Aorta (tissue), 5 donors: ENCODE data around the gene FAM43A. TPM values are rescaled to one million over a fixed set of nuclear protein-coding genes. Genes with fewer than 3 reads are reported as not detected.

Experiments
- ATAC-seq: fragments of 200-7000 bp; cut with Tn5 transposase; one replicate; pipeline ENCODE4 v1.9.1; 2022; ENCODE audit warnings: moderate library complexity; ENCODE audit not compliant: low FRiP score
- DNase-seq, 2 donors: peaks; one replicate each; pipeline ENCODE4 v3.0.0-alpha.2; 2020
- H3K27ac ChIP-seq, 2 donors: one replicate each; pipeline ENCODE4 v1.5.1; 2013; ENCODE audit warnings: low read length in 2 of 2, mild to moderate bottlenecking in 2 of 2, moderate library complexity in 2 of 2, control low read depth in 1 of 2, inconsistent platforms in 1 of 2, low read depth in 1 of 2
- H3K27me3 ChIP-seq, 2 donors: one replicate each; pipeline ENCODE4 v1.6.1; 2013; ENCODE audit warnings: control low read depth in 1 of 2, low read length in 1 of 2, mild to moderate bottlenecking in 1 of 2, moderate library complexity in 1 of 2; ENCODE audit not compliant: insufficient read depth in 2 of 2, control insufficient read depth in 1 of 2
- H3K36me3 ChIP-seq, 2 donors: one replicate each; pipeline ENCODE4 v1.6.1; 2013; ENCODE audit warnings: control low read depth in 1 of 2, low read length in 1 of 2, mild to moderate bottlenecking in 1 of 2; ENCODE audit not compliant: insufficient read depth in 2 of 2, control insufficient read depth in 1 of 2
- H3K4me1 ChIP-seq, 2 donors: one replicate each; pipeline ENCODE4 v1.6.1; 2013; ENCODE audit warnings: low read length in 2 of 2, control low read depth in 1 of 2, mild to moderate bottlenecking in 1 of 2, moderate library complexity in 1 of 2; ENCODE audit not compliant: insufficient read depth in 2 of 2, control insufficient read depth in 1 of 2
- H3K4me3 ChIP-seq, 2 donors: one replicate each; pipeline ENCODE4 v1.5.1; 2013; ENCODE audit warnings: low read length in 2 of 2, control low read depth in 1 of 2, mild to moderate bottlenecking in 1 of 2
- H3K9me3 ChIP-seq: one replicate; pipeline ENCODE4 v1.6.1; 2013; ENCODE audit warnings: mild to moderate bottlenecking, low read length; ENCODE audit not compliant: control insufficient read depth
- WGBS, 2 donors: extraction: QIAGEN DNeasy Blood & Tissue Kit; methylation state at CpG; one replicate each; pipeline ENCODE4 v1.1.7; 2013; 5-methylcytosine and 5-hydroxymethylcytosine counted together
- intact Hi-C, 2 donors: fragments of 100-400 bp; cut with DNase I; formaldehyde crosslinking; loops; one replicate each; pipeline versions ENCODE4 v1.14.2 to v1.15.0; 2022
- polyA plus RNA-seq, 2 donors: library from polyadenylated mRNA; stranded (reverse); fragments of 200-250 nt; gene quantifications; one replicate each; pipeline ENCODE4 v1.2.3, GENCODE V29; 2013
- total RNA-seq, 2 donors: library from RNA; stranded (reverse); fragmentation: NEBNext Ultra II Directional; extraction: Animal tissue kit (Norgen Biotek cat#: 25700); gene quantifications; one replicate each; pipeline ENCODE4 v1.2.1, GENCODE V29; 2021
- donor health status: healthy with polysubstance abuse.
- donor health status: Bipolar disorder and iron deficiency.
- donor health status: DM: no; HTN: no; CAD: no.
- donor health status: DM: no; HTN: no; CAD: no.
- donor health status: DM: yes; HTN: yes; CAD: no.

The FAM43A gene
- total and polyA plus RNA-seq, 4 donors = 1.4 to 19.4 (median 5.2) TPM

DNA sequence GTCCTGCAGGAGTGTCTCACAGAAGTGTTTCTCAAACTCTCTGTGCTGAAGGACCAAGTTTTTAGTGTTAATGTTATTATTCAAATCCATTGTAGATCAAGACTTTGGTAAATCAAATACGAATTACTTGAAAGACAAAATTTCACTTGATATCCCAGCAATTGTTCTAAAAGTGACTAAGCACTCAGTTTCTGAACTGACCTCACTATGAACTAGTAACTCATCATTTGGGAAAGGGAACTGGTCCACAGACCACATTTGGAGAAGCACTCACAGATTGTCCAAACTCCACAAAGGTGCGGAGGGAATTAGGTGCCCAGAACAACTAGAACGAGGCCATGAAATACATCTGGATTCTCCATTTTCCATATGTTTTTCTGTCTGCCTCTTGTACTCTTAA lies 25.6 kb downstream of the FAM43A start:
- H3K36me3 ChIP-seq = no peaks in the 10 kb centered on the region
- 96 to 97% methylated on average over 3 of the region's 3 CpGs for WGBS, 2 donors
- H3K27ac ChIP-seq = no peak overlapping the region
- intact Hi-C loops = no loop called here
- no peak overlapping the region for H3K4me3 ChIP-seq
- H3K4me1 ChIP-seq = no peaks in the 10 kb centered on the region
- ATAC-seq (no peak), DNase-seq (no peak)
- no peaks in the 10 kb centered on the region for H3K27me3 ChIP-seq
- peaks cover 3% of the 10 kb centered on the region for H3K9me3 ChIP-seq

DNA sequence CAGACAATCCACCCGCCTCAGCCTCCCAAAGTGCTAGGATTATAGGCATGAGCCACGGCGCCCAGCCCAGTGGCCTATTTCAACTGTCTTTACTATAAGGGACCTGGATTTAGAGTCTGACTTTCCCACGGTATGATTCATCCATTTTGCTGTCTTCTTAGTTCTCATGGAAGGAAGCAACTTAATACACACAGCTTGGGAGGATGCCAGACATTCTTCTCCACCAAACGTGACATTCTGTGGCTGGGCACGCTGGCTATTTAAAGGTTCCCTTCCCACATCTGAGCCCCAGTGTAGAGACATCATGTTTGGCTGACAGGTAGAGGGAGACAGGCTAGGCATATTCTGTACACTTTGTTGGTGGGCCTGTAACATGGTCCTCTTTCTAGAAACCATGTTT lies 26.2 kb downstream of the FAM43A start:
- ATAC-seq = no peak
- intact Hi-C loops = no loop called here
- DNase-seq = no peak
- Histone ChIP-seq H3K9me3 (peaks cover 3% of the 10 kb centered on the region), H3K27ac (no peak overlapping the region), H3K36me3 (no peaks in the 10 kb centered on the region), H3K27me3 (no peaks in the 10 kb centered on the region), H3K4me1 (no peaks in the 10 kb centered on the region), H3K4me3 (no peak overlapping the region)
- 58 to 63% methylated on average over 6 of the region's 6 CpGs for WGBS, 2 donors

DNA sequence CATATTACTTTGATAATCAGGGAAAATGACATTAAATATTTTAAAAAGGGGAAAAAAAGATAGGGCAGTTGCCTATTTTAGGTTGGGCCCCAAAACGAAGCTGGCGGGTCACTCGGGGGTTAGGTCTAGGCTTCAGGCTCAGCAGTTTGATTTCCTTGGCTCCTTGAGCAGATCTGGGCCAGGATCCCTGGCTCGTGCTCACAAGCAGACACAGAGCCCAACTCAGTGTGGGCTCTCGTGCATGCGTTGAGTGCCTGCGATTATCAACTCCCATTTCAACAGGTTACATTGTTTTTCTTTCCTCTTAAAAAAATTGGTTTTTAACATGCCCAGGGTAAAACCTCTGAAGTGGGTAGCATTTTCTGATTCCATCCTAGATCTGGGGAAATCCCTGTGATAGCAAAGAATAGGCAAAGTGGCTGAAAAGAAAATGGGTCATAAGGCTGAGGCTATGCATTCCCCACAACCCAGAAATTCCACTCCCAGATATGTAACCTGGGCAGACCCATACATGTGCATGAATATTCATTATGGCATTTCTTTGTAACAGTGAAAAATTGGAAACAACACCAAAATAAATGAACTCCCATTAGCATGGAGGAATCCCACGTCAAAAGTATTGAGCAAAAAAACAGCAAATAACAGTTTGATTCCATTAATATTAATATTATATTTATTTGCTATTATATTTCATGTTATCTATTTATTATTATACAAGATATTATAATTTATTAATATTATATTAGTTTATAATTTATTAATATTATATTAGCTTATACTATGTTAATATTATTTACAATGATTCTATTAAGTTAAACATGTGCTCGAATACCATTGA lies 27.8 kb downstream of the FAM43A start:
- DNase-seq (no peak), ATAC-seq (no peak)
- intact Hi-C loops = no loop called here
- H3K36me3 ChIP-seq = no peaks in the 10 kb centered on the region
- H3K4me3 ChIP-seq = no peak overlapping the region
- no peaks in the 10 kb centered on the region for H3K9me3 ChIP-seq
- no peaks in the 10 kb centered on the region for H3K4me1 ChIP-seq
- no peaks in the 10 kb centered on the region for H3K27me3 ChIP-seq
- 20 to 25% methylated on average over 9 of the region's 9 CpGs for WGBS, 2 donors
- no peak overlapping the region for H3K27ac ChIP-seq

DNA sequence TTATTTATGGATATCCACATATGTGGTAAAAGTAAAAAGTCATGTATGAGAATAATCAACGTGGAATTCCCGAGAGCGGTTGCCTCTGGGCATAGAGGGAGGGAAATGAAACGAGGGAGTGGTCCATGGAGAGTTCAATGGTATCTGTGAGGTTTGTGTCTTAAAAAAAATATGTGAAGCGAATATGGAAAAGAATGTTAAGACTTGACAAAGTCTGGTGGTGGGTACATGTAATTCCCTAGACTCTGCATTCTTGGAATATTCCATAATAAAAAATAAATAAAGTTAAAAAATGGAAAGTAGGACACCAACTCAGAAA lies 28.4 kb downstream of the FAM43A start:
- Histone ChIP-seq H3K27me3 (no peaks in the 10 kb centered on the region), H3K36me3 (no peaks in the 10 kb centered on the region), H3K9me3 (no peaks in the 10 kb centered on the region), H3K4me1 (no peaks in the 10 kb centered on the region), H3K27ac (no peak overlapping the region), H3K4me3 (no peak overlapping the region)
- no peak for ATAC-seq
- no peak for DNase-seq
- WGBS, 2 donors = 74 to 83% methylated on average over 5 of the region's 5 CpGs
- intact Hi-C loops = no loop called here

DNA sequence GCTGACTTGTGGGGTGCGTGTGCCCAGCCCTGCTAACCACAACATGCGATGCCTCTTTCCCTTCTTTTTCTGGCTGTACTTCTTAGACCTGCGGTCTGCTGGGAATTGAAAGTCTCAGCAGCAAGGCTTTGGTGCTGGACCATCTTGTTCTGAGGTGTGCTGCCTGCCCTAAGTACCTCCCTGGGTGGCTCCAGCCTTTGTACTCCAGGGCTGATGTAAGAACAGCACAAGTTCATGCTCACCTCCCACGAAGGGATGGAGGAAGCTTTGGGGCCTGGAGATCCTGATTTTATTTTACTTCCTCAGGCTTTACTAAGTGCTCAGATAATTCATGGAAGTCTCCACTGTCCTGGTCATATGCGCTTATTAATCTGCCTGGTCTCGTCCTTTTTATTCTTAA lies 28.9 kb downstream of the FAM43A start:
- WGBS, 2 donors = 77 to 78% methylated on average over 6 of the region's 6 CpGs
- Histone ChIP-seq H3K27me3 (no peaks in the 10 kb centered on the region), H3K4me3 (no peak overlapping the region), H3K9me3 (peaks cover 2% of the 10 kb centered on the region), H3K27ac (no peak overlapping the region), H3K36me3 (no peaks in the 10 kb centered on the region), H3K4me1 (no peaks in the 10 kb centered on the region)
- no peak for ATAC-seq
- intact Hi-C loops = no loop called here
- no peak for DNase-seq

DNA sequence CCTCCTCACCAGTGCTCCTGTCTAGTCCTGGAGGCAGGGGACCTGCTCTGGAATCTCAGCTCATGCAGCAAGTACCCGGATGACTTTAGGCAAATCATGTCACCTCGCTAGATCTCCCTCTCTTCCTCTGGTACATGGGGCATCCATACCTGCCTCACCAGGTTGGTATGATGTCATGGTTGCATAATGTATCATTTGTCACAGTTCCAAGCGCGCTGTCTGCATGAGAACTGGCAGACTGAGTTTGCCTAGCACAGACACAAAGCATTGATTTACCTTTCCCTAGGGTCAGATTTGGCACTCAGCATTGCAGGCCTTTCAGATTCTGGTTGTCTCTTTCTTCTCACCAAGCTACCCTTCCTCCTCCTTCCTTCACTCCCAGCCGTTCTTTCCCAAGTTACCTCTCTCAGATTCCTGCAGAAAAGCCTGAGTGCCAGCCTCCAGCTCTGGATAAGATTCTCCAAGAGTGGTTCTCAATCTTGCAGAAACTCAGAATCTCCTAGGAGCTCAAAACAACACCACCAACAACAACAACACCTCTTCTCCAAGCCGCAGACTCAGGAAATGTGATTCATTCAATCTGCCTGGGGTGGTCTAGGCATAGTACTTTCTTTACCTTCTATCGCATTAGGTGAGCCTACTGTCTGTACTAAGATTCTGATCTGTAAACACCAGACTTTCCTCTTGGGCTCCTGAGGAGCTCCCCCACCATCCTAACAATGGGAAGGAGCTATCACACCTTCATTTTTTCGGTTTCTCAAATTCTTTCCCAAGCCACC lies 29.5 kb downstream of the FAM43A start:
- WGBS, 2 donors = 78 to 87% methylated on average over 8 of the region's 8 CpGs
- no peak overlapping the region for H3K4me3 ChIP-seq
- no peak overlapping the region for H3K27ac ChIP-seq
- H3K27me3 ChIP-seq = no peaks in the 10 kb centered on the region
- H3K4me1 ChIP-seq = no peaks in the 10 kb centered on the region
- intact Hi-C loops = no loop called here
- peaks cover 2% of the 10 kb centered on the region for H3K9me3 ChIP-seq
- DNase-seq = no peak
- ATAC-seq = no peak
- H3K36me3 ChIP-seq = no peaks in the 10 kb centered on the region

DNA sequence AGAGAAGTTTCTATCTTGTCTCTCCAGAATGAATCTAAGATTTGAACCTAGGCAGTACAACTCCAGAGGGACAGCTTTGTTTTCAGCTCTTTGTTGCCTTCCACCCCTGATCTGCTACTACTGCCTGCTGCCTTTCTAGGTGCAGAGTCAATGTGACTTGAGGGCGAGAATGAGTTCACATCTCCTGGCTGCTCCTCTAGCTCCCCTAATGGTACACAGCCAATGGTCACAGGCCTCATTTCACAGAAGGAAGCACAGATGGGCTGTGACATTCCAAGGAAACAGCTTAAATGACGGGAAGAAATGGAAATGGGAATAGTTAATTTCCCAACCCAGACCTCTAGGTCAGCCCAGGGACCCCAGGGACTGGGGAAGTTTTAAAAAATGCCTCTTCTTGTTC lies 32.4 kb downstream of the FAM43A start:
- no peak overlapping the region for H3K27ac ChIP-seq
- no peaks in the 10 kb centered on the region for H3K4me1 ChIP-seq
- no peaks in the 10 kb centered on the region for H3K27me3 ChIP-seq
- intact Hi-C loops = no loop called here
- H3K36me3 ChIP-seq = no peaks in the 10 kb centered on the region
- peaks cover 2% of the 10 kb centered on the region for H3K9me3 ChIP-seq
- ATAC-seq (no peak), DNase-seq (no peak)
- no peak overlapping the region for H3K4me3 ChIP-seq
- 96 to 98% methylated on average over 2 of the region's 2 CpGs for WGBS, 2 donors

DNA sequence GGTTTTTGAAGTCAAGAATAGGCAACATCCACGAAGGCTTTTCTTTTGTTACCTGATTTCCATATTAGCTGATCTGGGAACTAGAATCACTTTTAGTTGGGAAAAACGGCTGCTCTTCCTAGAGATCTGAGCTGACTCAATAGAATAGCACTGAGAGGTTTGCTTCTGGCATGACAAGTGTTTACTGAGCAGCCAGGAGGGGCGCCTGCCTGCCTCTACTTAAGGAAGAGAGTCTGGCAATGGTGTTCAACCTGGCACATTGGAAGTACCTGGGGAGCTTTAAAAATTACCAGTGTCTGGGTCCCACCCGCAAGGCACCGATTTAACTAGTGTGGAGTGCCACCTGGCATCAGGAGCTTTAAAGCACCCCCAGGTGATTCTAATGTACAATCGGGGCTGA lies 34.4 kb downstream of the FAM43A start:
- no peak for ATAC-seq
- 88 to 91% methylated on average over 6 of the region's 6 CpGs for WGBS, 2 donors
- Histone ChIP-seq H3K4me3 (no peak overlapping the region), H3K27me3 (no peaks in the 10 kb centered on the region), H3K4me1 (no peaks in the 10 kb centered on the region), H3K9me3 (peaks cover 2% of the 10 kb centered on the region), H3K36me3 (no peaks in the 10 kb centered on the region), H3K27ac (no peak overlapping the region)
- no peak for DNase-seq
- intact Hi-C loops = no loop called here
